Thoracic aorta (tissue), 2 donors: ENCODE measurements around the gene BBC3. TPM values are rescaled to one million over a fixed set of nuclear protein-coding genes. Genes with fewer than 3 reads are reported as not detected.
"Not testable (repeated sequence)": the region's sequence is repeated elsewhere in the genome, so short reads cannot be mapped to it uniquely, and the experiment has no call there.

ENCODE experiments used
- ATAC-seq: fragments of 150-250 bp; one replicate; pipeline ENCODE4 v1.8.0; 2017; ENCODE audit warnings: low read depth; ENCODE audit not compliant: insufficient number of reproducible peaks, low FRiP score
- DNase-seq: peaks from one replicate; pipeline ENCODE4 v3.0.0-alpha.2; 2020; ENCODE audit warnings: low spot score
- H3K27ac ChIP-seq, 2 donors: fragments of 200-600 bp; sonication (generic); 1 replicate in 1 of 2; 2 replicates in 1 of 2; pipeline ENCODE4 v1.5.1; 2016; ENCODE audit warnings: mild to moderate bottlenecking in 2 of 2, moderate library complexity in 2 of 2
- H3K27me3 ChIP-seq: fragments of 200-600 bp; sonication (generic); replicated peaks from 2 replicates; pipeline ENCODE4 v1.6.0; 2016; ENCODE audit warnings: mild to moderate bottlenecking; ENCODE audit not compliant: insufficient read depth
- H3K36me3 ChIP-seq: fragments of 200-600 bp; sonication (generic); one replicate; pipeline ENCODE4 v1.5.1; 2016
- H3K4me1 ChIP-seq, 2 donors: fragments of 200-600 bp; sonication (generic); 1 replicate in 1 of 2; 2 replicates in 1 of 2; pipeline versions ENCODE4 v1.5.1 to v1.6.0; 2016; ENCODE audit warnings: low read depth in 2 of 2, mild to moderate bottlenecking in 1 of 2; ENCODE audit not compliant: control insufficient read depth in 1 of 2
- H3K4me3 ChIP-seq: fragments of 200-600 bp; sonication (generic); 2 replicates; pipeline ENCODE4 v1.5.1; 2016; ENCODE audit warnings: mild to moderate bottlenecking
- H3K9me3 ChIP-seq: fragments of 200-600 bp; sonication (generic); 2 replicates; pipeline ENCODE4 v1.5.1; 2016
- CTCF ChIP-seq: fragments of 200-600 bp; sonication (generic); IDR thresholded peaks from one replicate; pipeline ENCODE4 v1.5.1; 2019; ENCODE audit warnings: antibody characterized with exemption
- total RNA-seq, 2 donors: library from RNA; depleted of rRNA; stranded (reverse); fragments of >200 nt; gene quantifications; one replicate each; pipeline versions ENCODE4 v1.1.0 to v1.2.3, GENCODE V29; 2016

Gene BBC3
- 10 to 100 TPM in 1 of 2 donors, 1 to 10 TPM in 1; 6.5 to 21.4 TPM for total RNA-seq

- Histone ChIP-seq H3K27ac (peak within 1 kb of the TSS; percentile 99 to 100), H3K4me3 (peak within 1 kb of the TSS; percentile 97), H3K27me3 (no peaks in the 10 kb centered on the region), H3K36me3 (no peaks in the 10 kb centered on the region), H3K9me3 (no peaks in the 10 kb centered on the region), H3K4me1 (peaks cover 12 to 48% of the 10 kb centered on the region in 2 donors)
- no peak for TF ChIP-seq CTCF
- DNase-seq (no peak), ATAC-seq (no peak)
These were observed at the start of gene BBC3 for GRCh38 chr19:47230921-47231214. TSS of gene BBC3 (minus strand) at chr19:47231199. CDS start at chr19:47228431, 2,768 bp downstream.

- no peaks in the 10 kb centered on the region for H3K36me3 ChIP-seq
- no peak overlapping the region for H3K4me3 ChIP-seq
- no peaks in the 10 kb centered on the region for H3K9me3 ChIP-seq
- TF ChIP-seq CTCF, result no peak
- peaks cover 9 to 75% of the 10 kb centered on the region in 2 donors for H3K4me1 ChIP-seq
- DNase-seq (no peak), ATAC-seq (no peak)
- H3K27ac ChIP-seq, result peak overlapping the region; percentile 68 to 72
- no peaks in the 10 kb centered on the region for H3K27me3 ChIP-seq
These were observed 49.3 kb upstream of the BBC3 start for GRCh38 chr19:47280183-47280797.

GRCh38 chr19:47276513-47276912, 45.5 kb upstream of the BBC3 start:
- not testable (repeated sequence) for H3K36me3 ChIP-seq, DNase-seq, H3K9me3 ChIP-seq, H3K27me3 ChIP-seq, ATAC-seq
- Histone ChIP-seq H3K27ac (peak overlapping the region; percentile 87 to 91), H3K4me1 (peaks cover 11 to 70% of the 10 kb centered on the region in 2 donors), H3K4me3 (peak overlapping the region; percentile 16)

GRCh38 chr19:47275791-47276461, 44.9 kb upstream of the BBC3 start:
- peaks cover 11 to 64% of the 10 kb centered on the region in 2 donors for H3K4me1 ChIP-seq
- DNase-seq, result no peak
- peak overlapping the region; percentile 87 to 91 for H3K27ac ChIP-seq

GRCh38 chr19:47274891-47275761, 44.1 kb upstream of the BBC3 start:
- no peaks in the 10 kb centered on the region for H3K9me3 ChIP-seq
- TF ChIP-seq CTCF, result no peak
- peak overlapping the region; percentile 87 to 91 for H3K27ac ChIP-seq
- DNase-seq, result no peak
- peak overlapping the region; percentile 91 for H3K4me3 ChIP-seq
- H3K4me1 ChIP-seq, result peaks cover 11 to 56% of the 10 kb centered on the region in 2 donors
- ATAC-seq, result no peak
- H3K36me3 ChIP-seq, result peaks cover 16% of the 10 kb centered on the region
- H3K27me3 ChIP-seq, result no peaks in the 10 kb centered on the region

More at GRCh38 chr19:47275791-47276461, 44.9 kb upstream of the BBC3 start:
- TF ChIP-seq CTCF, result no peak
- H3K9me3 ChIP-seq, result no peaks in the 10 kb centered on the region
- ATAC-seq, result no peak
- H3K4me3 ChIP-seq, result peak overlapping the region; percentile 91
- no peaks in the 10 kb centered on the region for H3K27me3 ChIP-seq
- H3K36me3 ChIP-seq, result peaks cover 9% of the 10 kb centered on the region
